Stimulated activated CD4-positive, alpha-beta T cell treated with anti-CD3 and anti-CD28 coated beads, TNF-alpha, amount 100 ng/mL, for 1 hour (primary cell): Measurements from ENCODE around the gene NSG1.

Source experiments
- DNase-seq, 3 donors: peaks; one replicate each; pipeline ENCODE4 v3.0.0-alpha.2; 2020; ENCODE audit warnings: low read depth in 3 of 3, low spot score in 1 of 3

NSG1 gene

DNA sequence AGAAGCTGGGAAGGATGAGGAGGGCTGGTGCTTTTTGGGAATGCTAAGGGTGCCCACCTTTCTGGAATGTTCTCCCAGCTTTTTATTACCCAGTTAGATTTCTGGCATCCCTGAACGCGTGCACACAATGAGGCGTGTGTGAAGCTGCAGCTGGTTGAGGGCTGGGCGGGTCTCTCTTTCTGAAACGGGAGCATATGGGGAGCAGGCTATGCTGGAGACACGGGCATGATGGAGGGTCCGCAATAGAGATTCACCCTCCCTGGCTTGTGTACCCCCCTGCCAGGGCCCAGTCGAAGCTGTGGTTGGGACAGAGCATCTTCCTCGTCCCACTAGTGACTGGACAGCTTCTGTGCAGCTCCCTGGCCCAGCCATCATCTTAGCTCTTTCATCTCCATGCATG, 8.5 kb downstream of the NSG1 start:
- no peak for DNase-seq

DNA sequence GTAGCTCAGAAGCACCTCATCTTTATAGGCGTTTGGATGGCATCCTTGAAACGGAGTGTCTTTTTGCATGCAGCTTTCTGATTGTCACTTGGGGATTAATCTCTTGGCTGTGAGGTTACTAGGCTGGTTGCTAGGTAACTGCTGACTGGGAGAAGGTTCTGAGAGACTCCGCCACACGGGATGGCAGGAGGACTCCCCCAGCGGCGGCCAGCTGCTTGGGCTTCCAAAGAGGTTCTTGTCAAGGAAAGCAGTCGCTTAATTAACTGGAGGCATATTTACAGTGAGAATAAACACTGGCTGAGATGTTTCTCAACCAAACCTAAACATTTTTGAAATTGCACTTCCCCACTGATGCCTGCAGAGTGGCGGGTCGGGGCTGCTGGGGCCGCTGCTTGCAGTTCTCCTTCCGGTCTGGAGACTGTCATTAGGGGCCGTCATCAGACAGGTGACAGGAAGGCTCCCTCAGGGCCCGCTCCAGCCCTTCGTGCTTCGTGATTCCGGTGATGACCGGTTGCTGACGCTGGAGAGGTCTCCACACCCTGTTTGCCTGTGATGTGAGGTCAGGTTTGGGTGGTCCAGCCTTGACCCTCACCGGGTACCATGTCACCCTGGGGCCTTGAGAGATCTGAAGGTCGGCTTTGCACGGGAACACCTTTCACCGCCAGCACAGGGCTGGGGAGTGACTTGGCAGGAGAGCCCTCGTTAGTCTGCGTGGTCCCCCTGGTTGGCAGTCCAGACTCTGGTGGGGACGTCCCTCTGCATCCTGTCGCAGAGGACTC, 9.1 kb downstream of the NSG1 start:
- DNase-seq, result no peak

DNA sequence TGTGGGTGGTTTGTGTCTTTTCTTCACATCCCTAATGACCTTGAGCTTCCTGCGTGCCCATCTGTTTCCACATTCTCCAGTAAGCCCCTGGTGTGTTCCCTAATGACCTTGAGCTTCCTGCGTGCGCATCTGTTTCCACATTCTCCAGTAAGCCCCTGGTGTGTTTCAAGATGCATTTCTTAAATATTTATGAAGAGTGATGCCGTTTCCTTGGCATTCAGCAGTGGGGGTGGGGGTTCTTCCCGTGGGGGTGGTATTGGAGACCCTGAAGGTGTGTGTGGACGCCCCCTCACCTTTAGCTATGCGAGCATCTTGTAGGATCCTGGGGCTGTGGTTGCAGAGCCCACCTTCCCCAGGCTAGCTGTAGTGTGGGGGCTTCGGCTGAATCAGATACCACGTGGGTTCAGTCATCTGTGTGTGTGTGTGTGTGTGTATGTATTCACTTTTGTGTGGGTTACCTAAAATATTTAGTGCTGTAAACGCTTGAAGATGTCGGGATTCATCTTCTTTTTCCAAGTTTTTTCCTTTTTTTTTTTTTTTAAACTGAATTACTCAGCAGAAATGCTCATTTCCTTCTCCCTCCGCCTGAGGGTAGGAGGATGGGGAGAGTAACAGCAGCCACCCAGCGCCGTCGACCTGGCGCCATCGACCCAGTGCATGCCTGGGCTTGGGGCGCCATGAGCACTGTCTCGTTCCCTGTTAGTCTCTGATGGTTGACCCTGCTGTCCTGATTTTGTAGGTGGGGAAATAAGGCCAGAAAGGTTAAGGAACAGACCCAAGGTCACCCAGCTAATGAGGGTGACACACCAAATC, 9.9 kb downstream of the NSG1 start:
- DNase-seq, result no peak

DNA sequence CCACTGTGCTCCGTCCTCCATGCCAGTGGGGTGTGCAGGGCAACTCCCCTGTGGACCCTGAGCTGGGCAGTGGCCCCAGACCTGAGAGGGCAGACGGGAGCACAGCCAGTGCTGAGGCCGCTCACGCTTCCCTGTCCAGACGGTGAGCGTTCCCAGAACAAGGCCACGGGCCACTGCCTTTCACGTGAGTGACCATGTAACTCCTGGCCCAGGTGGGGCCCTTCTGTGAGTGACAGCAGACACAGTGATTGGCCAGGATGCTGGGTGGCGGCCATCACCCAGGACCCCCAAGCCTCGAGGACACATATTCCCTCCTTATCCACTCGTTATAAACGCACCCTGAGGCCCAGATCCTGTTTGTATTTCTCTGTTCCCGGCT, 10.5 kb downstream of the NSG1 start:
- no peak for DNase-seq

DNA sequence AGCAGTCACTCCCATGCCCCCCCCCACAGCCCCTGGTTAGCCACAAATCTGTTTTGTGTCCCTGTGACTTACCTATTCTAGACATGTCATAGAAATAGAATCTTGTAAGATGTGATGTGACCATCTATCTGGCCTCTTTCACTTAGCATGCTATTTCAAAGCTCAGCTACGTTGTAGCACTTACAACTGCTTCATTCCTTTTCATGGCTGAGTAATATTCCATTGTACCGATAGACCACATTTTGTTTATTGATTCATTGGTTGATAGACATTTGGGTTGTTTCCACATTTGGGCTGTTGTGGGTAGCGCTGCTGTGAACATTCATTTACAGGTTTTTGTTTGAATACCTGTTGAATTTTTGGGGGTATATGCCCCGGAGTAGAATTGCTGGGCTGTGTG, 11.5 kb downstream of the NSG1 start:
- DNase-seq, result no peak

DNA sequence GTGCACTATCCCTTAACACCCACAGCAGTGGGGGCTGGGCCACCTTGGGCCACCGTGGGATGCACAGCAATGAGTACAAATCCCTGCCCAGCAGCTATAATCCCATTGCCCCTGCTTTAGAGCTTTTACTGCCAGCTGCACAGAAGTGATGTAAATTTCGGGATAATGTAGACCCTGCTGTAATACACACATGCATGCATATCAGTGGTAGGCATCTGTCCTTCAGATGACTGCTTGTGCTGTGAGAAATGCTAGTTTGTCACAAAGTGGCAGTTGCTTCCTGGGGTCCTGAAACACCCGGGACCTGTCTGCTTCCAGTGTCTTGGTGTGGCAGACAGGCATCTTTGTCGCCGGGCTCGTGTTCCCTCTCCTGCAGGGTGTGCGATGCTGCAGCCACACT, 14.1 kb downstream of the NSG1 start:
- DNase-seq, result no peak

DNA sequence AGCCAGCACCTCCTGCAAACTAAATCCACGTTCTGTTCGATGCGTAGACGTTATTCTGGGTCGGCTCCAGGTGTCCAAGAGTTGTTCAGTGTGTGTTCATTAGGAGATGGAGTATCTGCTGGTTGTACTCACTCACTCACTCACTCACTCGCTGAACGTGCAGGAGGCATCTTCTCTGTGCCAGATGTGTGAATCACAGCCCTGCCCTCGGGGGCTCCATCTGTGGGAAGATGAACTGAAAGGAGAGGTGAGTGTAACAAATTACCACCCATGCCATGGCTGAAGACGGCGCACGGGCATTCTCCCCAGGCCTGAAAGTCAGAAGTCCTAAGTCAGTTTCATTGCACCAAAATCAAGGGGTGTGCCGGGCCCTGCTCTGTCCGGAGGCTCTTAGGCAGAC, 16.1 kb downstream of the NSG1 start:
- DNase-seq, result no peak

DNA sequence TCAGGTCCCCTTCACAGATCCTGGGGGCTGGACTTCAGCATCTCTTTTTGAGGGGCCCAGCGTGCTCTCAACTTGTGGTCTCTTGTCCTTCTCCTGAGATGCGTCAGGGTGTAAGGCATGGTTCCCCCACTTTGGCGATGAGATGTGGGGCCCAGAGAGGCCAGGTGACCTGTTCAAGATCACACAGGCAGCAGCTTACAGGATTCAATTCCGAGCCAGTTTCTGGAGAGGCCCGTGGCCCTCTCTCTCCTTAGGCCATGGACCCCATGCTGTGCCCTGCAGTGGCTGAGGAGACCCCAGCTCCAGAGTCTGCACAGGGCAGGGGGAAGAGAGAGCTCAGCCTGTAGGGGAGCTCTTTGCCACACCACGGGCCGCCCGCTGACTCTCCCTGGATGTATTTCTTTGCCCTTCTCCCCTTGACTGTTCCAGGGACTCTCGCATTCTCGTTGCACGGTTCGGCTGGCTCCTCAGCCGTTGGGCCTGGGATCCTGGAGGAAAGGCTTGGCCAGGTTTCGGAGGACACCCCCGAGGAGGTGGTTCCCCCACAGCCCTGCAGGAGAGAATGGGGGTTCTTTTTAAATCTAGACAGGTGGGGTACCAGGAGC, 18.6 kb downstream of the NSG1 start:
- no peak for DNase-seq

DNA sequence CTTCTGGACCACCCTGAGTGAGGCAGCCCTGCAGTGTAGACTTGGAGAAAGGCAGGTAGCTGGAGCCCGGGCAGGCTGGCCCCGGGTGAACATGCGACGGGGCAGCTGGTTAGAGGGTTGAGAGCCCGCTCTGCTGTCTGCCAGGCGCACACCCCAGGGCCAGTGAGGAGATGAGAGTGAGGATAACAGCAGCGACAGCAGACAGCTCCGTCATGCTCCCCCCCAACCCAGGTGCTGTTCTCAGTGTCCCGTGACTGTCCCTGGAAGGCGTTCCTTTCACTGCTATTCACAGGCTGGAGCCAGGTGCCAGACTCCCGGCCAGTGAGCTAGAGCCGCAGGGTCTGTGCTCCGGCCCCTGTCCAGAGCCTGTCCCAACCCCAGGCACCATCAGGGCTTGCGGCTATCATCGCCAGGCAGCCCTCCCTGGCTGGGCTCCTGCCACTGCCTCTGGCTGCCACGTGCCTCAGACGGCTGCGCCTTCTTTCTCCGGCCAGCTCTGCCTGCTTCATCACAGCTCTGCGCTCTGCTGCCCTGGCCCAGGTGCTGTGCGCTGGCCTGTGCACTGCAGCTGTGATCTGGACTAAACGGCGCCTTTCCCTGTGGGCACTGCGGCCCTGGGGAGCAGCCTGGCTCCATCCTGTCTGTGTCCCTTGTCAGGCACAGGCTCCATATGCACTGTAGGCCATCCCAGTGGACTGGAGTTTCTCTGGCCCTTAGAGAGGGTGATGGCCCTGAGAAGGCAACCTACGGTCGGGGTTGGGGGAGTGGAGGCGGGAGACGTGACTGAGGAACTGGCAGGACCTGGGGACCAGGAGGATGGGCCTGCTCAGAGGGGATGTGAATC, 19.8 kb downstream of the NSG1 start:
- no peak for DNase-seq

DNA sequence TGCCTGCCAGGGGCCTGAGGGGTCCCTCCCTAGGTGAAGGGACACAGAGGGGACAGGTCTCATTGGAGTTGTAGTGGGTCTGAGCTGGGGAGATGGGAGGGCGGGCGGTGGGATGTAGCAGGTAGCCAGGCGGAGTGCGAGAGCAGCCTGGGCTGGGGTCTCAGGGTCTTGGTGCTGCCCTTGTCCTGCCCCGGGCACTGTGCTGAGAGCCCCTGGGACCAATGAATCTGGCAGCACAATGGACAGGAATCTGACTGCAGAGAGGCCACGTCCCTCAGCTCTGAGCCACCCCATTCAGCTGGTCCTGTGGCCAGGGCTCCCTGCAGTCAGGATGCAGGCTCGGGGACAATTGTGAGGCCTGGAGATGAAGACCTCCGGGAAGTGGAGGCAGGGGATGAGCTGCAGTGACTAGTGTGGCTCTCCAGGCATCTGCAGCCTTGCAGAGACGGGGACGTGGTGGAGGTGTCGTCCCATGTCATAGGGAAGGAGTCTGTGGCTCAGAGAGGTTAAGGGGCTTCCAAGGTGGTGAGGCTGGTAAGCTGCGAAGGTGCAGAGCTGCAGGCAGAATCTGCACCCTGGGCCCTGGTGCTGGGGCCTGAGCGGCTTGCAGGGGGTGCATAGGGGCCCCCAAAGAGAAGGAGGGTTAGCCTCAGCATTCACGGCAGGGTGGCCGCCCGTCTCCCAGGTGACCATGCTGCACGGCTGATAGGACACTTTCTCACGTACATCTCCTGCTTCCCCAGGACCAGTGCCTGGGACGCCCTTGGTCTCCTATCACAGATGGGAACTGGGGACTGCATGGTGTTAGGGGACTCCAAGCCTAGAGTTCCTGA, 20.6 kb downstream of the NSG1 start:
- DNase-seq, result no peak

DNA sequence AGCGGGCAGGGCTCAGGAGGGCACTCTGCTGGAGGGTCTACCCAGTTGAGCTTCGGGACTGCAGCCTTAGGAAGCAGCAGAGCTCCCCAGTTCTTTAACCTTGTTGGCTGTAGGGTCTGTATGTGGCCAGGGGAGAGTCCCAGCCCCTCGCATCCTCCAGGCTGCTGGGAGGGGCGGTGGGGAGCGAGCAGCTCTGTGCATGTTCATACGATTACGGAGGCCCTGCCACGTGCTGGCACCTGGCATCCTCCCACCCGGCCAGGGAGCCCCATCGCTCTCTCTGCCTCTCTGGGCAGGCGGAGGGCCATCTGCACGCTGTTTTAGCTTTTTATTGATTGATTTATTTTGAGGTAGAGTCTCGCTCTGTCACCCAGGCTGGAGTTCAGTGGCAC, 21.2 kb downstream of the NSG1 start:
- DNase-seq, result no peak

DNA sequence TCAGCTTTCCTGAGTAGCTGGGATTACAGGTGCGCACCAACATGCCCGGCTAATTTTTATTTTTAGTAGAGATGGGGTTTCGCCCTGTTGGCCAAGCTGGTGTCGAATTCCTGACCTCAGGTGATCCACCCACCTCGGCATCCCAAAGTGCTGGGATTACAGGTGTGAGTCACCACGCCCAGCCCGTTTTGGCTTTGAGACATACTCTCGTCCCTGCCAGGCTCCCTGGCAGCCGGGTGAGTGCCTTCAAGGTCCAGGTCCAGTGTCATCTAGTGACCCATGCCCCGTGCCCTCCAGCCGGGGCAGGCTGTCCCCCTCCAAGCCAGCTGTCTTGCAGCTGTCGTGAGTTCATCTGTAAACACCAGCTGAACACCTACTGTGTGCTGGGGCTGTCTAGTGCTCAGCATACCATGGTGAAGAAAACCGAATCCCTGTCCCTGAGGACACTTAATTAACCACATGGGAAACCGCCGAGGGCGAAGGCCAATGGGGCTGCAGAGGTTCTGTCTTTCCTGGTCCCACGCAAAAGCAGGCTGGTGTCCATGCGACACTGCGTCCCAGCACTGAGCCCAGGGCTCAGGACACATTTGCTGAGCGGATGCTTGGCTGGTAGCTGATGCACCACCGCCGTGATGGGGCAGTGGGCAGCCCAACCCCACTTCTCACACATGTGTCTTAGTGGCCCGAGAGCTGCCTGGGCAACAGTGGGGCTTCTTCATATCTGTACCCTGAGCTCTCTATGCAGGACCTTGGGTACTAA, 21.9 kb downstream of the NSG1 start:
- no peak for DNase-seq

DNA sequence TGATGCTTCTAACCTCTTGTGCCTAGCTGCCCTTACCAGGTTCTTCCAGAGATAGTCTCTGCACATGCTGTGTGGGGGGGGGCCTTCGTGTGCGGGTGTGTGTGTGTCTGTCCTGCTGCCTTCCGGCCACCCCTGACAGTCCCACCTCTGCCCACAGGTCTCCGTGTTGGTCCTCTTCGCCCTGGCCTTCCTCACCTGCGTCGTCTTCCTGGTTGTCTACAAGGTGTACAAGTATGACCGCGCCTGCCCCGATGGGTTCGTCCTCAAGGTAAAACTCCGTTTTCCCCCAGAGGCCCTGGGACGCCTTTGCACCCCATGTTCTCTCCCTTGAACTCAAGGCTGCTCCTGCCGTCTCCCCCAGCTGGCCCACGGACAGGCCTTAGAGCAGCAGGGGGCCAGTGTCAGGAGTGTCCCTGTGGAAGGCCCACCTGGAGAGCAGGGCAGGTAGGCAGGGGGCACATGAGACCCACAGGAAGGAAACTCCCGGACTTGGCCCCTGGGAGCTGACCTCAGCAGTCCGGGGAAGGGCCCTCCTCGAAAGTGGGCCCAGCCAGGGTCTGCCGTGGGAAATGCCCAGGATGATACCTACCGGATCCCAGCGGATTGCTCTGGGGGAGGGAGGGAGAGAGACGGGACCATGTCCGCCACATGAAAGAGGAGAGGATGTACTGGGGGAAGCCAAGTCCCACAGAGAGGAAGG, 22.7 kb downstream of the NSG1 start:
- no peak for DNase-seq

DNA sequence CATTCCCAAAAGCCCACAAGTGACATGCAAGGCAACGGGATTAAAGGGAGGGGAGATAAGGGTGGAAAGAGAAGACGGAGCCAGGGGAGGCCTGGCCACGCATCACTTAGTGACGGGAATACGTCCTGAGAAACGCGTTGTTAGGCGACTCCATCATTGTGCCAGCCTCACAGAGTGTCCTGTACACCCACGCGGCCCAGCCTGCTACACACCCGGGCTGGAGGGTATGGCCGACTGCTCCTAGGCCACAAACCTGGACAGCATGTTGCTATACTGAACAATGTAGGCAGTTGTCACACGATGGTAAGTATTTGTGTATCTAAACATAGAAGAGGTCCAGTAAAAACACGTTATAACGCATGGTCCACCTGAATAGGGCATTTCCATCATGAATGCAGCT, 23.4 kb downstream of the NSG1 start:
- DNase-seq, result no peak

DNA sequence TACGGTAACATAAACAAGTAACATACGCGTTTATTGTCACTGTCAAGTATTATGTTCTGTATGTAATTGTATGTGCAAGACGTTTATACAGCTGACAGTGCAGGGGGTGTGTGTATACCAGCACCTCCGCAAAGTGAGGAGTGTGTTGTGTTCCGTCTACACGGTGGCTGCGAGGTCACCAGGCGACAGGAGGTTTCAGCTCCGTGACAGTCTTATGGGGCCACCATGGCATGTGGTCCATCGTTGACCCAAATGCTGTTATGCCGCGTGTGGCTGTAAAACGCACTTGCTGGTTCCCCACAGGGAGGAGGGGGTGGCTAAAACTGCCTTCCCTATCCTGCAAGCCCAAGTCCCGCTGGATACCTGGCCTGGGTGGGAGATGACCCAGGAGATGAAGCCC, 25.0 kb downstream of the NSG1 start:
- no peak for DNase-seq

DNA sequence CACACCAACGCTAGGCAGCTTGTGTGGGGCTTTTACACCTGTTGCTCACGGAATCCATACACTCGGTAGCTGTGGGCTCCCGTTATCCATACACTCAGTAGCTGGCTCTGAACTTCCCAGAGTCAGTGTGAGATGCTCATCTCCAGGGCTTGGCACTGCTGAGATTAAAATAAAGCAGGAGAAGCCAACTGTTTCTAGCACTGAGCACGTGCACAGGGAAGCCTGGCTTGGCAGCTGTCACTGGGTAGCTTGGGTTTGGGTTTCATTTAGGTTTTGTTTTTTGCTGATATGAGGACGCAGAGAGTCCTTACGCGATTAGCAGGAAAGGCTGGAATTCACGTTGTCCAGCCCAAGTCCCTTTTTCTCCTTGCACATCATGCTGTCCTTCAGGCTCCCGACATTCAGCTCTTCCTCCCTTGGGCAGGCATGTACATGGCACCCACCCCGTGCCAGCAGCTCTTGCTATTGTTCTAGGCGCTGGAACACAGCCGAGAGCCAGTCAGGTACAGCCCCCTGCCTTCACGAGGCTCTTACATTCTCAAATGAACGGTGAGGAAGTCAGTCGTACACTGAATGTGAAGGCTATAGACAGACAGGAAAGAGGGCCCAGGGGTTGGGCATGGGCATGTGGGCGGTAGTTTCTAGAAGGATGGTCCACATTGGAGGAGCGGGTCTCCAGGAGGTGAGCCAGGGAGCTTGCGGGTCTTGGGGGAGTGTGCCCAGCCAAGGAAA, 25.9 kb downstream of the NSG1 start:
- DNase-seq, result no peak

DNA sequence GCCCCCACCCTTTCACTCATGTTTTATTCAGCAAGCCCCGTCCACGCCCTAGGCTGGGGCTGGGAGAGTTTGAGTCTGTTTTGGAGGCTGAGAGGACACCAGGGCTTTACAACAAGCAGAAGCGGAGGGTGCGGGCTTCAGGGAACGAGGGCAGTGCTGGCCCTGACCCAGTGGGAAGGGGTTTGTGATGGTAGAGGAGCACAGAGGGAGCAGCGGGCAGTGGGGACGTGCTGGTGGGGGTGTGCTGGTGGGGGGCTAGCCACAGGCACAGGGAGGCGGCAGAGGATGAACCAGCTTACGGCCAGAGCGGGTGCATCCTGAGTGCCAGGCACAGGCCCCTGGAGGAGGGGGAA, 26.4 kb downstream of the NSG1 start:
- no peak for DNase-seq

DNA sequence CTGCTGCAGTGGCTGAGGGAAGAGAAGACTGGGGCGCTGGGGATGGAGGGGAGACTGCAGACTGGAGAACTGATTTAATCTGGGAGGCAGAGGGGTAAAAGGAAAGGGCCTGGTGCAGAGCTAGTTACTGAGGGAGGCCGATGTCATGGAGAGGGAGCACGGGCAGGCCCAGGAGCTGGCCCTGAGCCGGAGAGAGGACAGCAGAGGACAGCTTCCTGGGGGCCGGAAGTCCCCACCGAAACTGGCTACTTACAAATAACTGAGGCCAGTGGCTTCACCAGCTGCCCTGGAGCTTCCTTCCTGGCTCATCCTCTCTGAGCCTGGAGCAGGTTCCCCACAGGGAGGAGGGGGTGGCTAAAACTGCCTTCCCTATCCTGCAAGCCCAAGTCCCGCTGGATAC, 26.9 kb downstream of the NSG1 start:
- DNase-seq, result no peak
